ENCODE measurements around the gene TIMM29. TPM values are rescaled to one million over a fixed set of nuclear protein-coding genes. Genes with fewer than 3 reads are reported as not detected.
A peak's percentile ranks its signal among the peaks of the same experiment; 100 is the strongest.

Gene TIMM29
- total and polyA plus RNA-seq, 2 of the 13 experiments (the other 11 are each of a cell fraction or from before 2014, with no cell fraction given) = 7.1 to 33.8 TPM

DNA sequence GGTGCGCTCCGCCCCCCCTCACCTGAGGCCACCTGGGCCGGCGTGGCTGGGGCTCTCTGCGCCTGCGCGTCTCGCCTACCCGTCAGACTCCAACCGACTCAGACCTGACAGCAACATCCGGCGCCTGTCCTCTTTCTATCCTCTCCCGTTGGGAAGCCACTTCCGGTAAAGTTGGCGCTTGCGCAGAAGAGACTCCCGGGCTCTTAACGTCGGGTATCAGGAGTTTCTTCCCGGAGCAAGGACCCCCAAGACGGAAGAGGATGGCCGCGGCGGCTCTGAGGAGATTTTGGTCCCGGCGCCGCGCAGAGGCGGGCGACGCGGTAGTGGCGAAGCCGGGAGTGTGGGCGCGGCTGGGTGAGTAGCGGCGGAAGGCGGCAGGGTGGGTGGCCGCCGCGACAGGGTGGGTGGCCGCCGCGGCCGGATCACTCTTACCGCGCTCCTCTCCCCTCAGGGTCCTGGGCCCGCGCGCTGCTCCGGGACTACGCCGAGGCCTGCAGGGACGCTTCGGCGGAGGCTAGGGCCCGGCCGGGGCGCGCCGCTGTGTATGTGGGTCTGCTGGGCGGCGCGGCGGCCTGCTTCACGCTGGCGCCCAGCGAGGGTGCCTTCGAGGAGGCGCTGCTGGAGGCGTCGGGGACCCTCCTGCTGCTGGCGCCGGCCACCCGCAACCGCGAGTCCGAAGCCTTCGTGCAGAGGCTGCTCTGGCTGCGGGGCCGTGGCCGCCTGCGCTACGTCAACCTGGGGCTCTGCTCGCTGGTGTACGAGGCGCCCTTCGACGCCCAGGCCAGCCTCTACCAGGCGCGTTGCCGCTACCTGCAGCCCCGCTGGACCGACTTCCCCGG lies at the start of gene TIMM29, which contains the start of gene YIPF2 (continued):
- TF ChIP-seq ZNF772 (CRISPR knock-in tag; IDR thresholded peaks at IDR 0.05) (peak; percentile 80), ZNF777 (CRISPR knock-in tag; IDR thresholded peaks at IDR 0.05) (peak; percentile 90), ZNF816 (CRISPR knock-in tag; IDR thresholded peaks at IDR 0.05; ENCODE audit: borderline replicate concordance) (no peak), KMT2A (CRISPR knock-in tag; IDR thresholded peaks at IDR 0.05) (peak; percentile 99), ISX (CRISPR knock-in tag; conservative IDR thresholded peaks at IDR 0.05) (no peak), ZNF563 (CRISPR knock-in tag; IDR thresholded peaks at IDR 0.05) (no peak), WIZ (CRISPR knock-in tag; IDR thresholded peaks at IDR 0.05) (no peak), ZBTB7B (CRISPR knock-in tag; IDR thresholded peaks at IDR 0.05) (no peak), ZNF260 (CRISPR knock-in tag; IDR thresholded peaks at IDR 0.05; ENCODE audit: borderline replicate concordance, low read depth) (no peak), FOXA3 (CRISPR knock-in tag; IDR thresholded peaks at IDR 0.05) (peak; percentile 54), HNRNPL (IDR thresholded peaks at IDR 0.05; ENCODE audit: low read depth, low read length) (no peak), KLF9 (CRISPR knock-in tag; IDR thresholded peaks at IDR 0.05; ENCODE audit: low read depth) (no peak), ZNF552 (CRISPR knock-in tag; IDR thresholded peaks at IDR 0.05; ENCODE audit: borderline replicate concordance) (no peak), ZNF124 (CRISPR knock-in tag; IDR thresholded peaks at IDR 0.05) (peak; percentile 46; the same call in 1 of the 2 replicates), ZNF230 (CRISPR knock-in tag; IDR thresholded peaks at IDR 0.05) (no peak; the same call in 1 of the 2 replicates), HHEX (CRISPR knock-in tag; IDR thresholded peaks at IDR 0.05) (no peak), ZNF761 (CRISPR knock-in tag; conservative IDR thresholded peaks at IDR 0.05) (no peak), ZFAT (CRISPR knock-in tag; conservative IDR thresholded peaks at IDR 0.05) (no peak), FOXP1 (IDR thresholded peaks at IDR 0.05) (no peak), FOXP1 (CRISPR knock-in tag; IDR thresholded peaks at IDR 0.05) (no peak), TSC22D2 (CRISPR knock-in tag; IDR thresholded peaks at IDR 0.05; ENCODE audit: borderline replicate concordance) (peak; percentile 72; the same call in 1 of the 2 replicates)
- TF ChIP-seq, protein P1, sequence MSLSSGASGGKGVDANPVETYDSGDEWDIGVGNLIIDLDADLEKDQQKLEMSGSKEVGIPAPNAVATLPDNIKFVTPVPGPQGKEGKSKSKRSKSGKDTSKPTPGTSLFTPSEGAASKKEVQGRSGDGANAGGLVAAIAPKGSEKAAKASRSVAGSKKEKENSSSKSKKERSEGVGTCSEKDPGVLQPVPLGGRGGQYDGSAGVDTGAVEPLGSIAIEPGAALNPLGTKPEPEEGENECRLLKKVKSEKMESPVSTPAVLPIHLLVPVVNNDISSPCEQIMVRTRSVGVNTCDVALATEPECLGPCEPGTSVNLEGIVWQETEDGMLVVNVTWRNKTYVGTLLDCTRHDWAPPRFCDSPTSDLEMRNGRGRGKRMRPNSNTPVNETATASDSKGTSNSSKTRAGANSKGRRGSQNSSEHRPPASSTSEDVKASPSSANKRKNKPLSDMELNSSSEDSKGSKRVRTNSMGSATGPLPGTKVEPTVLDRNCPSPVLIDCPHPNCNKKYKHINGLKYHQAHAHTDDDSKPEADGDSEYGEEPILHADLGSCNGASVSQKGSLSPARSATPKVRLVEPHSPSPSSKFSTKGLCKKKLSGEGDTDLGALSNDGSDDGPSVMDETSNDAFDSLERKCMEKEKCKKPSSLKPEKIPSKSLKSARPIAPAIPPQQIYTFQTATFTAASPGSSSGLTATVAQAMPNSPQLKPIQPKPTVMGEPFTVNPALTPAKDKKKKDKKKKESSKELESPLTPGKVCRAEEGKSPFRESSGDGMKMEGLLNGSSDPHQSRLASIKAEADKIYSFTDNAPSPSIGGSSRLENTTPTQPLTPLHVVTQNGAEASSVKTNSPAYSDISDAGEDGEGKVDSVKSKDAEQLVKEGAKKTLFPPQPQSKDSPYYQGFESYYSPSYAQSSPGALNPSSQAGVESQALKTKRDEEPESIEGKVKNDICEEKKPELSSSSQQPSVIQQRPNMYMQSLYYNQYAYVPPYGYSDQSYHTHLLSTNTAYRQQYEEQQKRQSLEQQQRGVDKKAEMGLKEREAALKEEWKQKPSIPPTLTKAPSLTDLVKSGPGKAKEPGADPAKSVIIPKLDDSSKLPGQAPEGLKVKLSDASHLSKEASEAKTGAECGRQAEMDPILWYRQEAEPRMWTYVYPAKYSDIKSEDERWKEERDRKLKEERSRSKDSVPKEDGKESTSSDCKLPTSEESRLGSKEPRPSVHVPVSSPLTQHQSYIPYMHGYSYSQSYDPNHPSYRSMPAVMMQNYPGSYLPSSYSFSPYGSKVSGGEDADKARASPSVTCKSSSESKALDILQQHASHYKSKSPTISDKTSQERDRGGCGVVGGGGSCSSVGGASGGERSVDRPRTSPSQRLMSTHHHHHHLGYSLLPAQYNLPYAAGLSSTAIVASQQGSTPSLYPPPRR (CRISPR knock-in tag; IDR thresholded peaks at IDR 0.05; ENCODE audit: borderline replicate concordance) = peak; percentile 53; the same call in 1 of the 2 replicates
- TF ChIP-seq, protein P2, sequence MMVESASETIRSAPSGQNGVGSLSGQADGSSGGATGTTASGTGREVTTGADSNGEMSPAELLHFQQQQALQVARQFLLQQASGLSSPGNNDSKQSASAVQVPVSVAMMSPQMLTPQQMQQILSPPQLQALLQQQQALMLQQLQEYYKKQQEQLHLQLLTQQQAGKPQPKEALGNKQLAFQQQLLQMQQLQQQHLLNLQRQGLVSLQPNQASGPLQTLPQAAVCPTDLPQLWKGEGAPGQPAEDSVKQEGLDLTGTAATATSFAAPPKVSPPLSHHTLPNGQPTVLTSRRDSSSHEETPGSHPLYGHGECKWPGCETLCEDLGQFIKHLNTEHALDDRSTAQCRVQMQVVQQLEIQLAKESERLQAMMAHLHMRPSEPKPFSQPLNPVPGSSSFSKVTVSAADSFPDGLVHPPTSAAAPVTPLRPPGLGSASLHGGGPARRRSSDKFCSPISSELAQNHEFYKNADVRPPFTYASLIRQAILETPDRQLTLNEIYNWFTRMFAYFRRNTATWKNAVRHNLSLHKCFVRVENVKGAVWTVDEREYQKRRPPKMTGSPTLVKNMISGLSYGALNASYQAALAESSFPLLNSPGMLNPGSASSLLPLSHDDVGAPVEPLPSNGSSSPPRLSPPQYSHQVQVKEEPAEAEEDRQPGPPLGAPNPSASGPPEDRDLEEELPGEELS (CRISPR knock-in tag; IDR thresholded peaks at IDR 0.05) = no peak
- TF ChIP-seq, protein P3, sequence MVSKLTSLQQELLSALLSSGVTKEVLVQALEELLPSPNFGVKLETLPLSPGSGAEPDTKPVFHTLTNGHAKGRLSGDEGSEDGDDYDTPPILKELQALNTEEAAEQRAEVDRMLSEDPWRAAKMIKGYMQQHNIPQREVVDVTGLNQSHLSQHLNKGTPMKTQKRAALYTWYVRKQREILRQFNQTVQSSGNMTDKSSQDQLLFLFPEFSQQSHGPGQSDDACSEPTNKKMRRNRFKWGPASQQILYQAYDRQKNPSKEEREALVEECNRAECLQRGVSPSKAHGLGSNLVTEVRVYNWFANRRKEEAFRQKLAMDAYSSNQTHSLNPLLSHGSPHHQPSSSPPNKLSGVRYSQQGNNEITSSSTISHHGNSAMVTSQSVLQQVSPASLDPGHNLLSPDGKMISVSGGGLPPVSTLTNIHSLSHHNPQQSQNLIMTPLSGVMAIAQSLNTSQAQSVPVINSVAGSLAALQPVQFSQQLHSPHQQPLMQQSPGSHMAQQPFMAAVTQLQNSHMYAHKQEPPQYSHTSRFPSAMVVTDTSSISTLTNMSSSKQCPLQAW (CRISPR knock-in tag; IDR thresholded peaks at IDR 0.05) = peak; percentile 78

All from HepG2 (cell line).